Glutamatergic neuron (in vitro differentiated cells): Measurements from ENCODE around the gene ARHGAP22. TPM values are rescaled to one million over a fixed set of nuclear protein-coding genes. Genes with fewer than 3 reads are reported as not detected.
A peak's percentile ranks its signal among the peaks of the same experiment; 100 is the strongest.

Experiments
- DNase-seq: peaks from one replicate; pipeline ENCODE4 v3.0.0; 2022
- H3K27ac Mint-ChIP-seq: one replicate; pipeline ENCODE4 v1.8.0; 2020; ENCODE audit warnings: mild to moderate bottlenecking, mixed read lengths, inconsistent platforms; ENCODE audit not compliant: unreplicated experiment
- H3K27me3 Mint-ChIP-seq: one replicate; pipeline ENCODE4 v1.8.0; 2020; ENCODE audit warnings: mild to moderate bottlenecking, moderate library complexity, mixed read lengths, inconsistent platforms; ENCODE audit not compliant: unreplicated experiment
- H3K36me3 Mint-ChIP-seq: one replicate; pipeline ENCODE4 v1.8.0; 2020; ENCODE audit warnings: mild to moderate bottlenecking, mixed read lengths, inconsistent platforms; ENCODE audit not compliant: unreplicated experiment
- H3K4me1 Mint-ChIP-seq: one replicate; pipeline ENCODE4 v1.8.0; 2020; ENCODE audit warnings: mild to moderate bottlenecking, low read depth, mixed read lengths, inconsistent platforms; ENCODE audit not compliant: unreplicated experiment
- H3K4me3 Mint-ChIP-seq: one replicate; pipeline ENCODE4 v1.8.0; 2020; ENCODE audit warnings: mild to moderate bottlenecking, mixed read lengths, inconsistent platforms; ENCODE audit not compliant: unreplicated experiment
- H3K9me3 Mint-ChIP-seq: one replicate; pipeline ENCODE4 v1.8.0; 2020; ENCODE audit warnings: mild to moderate bottlenecking, moderate library complexity, mixed read lengths, inconsistent platforms; ENCODE audit not compliant: unreplicated experiment
- CTCF ChIP-seq: fragments of 200-600 bp; sonication (generic); IDR thresholded peaks from one replicate; pipeline ENCODE4 v1.5.0; 2021; ENCODE audit not compliant: partially characterized antibody, unreplicated experiment
- total RNA-seq: library from RNA; stranded (reverse); fragmentation: NEBNext Ultra II Directional; extraction: Animal tissue kit (Norgen Biotek cat#: 25700); gene quantifications from one replicate; pipeline ENCODE4 v1.2.1, GENCODE V29; 2021; ENCODE audit not compliant: unreplicated experiment

The ARHGAP22 gene
- total RNA-seq, 1 donor from 2014 or later = 10.0 TPM

GRCh38 chr10:48616436-48616835, 11.6 kb upstream of the ARHGAP22 start:
- no peak for TF ChIP-seq CTCF
- Mint-ChIP-seq H3K27ac (no peak overlapping the region), H3K4me3 (no peak overlapping the region), H3K9me3 (no peaks in the 10 kb centered on the region), H3K4me1 (no peaks in the 10 kb centered on the region), H3K27me3 (peaks cover 6% of the 10 kb centered on the region), H3K36me3 (peaks cover 28% of the 10 kb centered on the region)
- DNase-seq = no peak

GRCh38 chr10:48614481-48615390, 9.9 kb upstream of the ARHGAP22 start:
- Mint-ChIP-seq H3K27me3 (peaks cover 6% of the 10 kb centered on the region), H3K36me3 (peaks cover 28% of the 10 kb centered on the region), H3K4me3 (no peak overlapping the region), H3K9me3 (no peaks in the 10 kb centered on the region), H3K27ac (no peak overlapping the region), H3K4me1 (no peaks in the 10 kb centered on the region)
- no peak for DNase-seq
- TF ChIP-seq CTCF = peak; percentile 25

GRCh38 chr10:48613016-48613415, 8.1 kb upstream of the ARHGAP22 start:
- peaks cover 28% of the 10 kb centered on the region for H3K36me3 Mint-ChIP-seq
- no peak for TF ChIP-seq CTCF
- no peaks in the 10 kb centered on the region for H3K4me1 Mint-ChIP-seq
- no peak overlapping the region for H3K4me3 Mint-ChIP-seq
- H3K9me3 Mint-ChIP-seq = peaks cover 4% of the 10 kb centered on the region
- peaks cover 9% of the 10 kb centered on the region for H3K27me3 Mint-ChIP-seq
- H3K27ac Mint-ChIP-seq = no peak overlapping the region
- no peak for DNase-seq

GRCh38 chr10:48612236-48612943, 7.5 kb upstream of the ARHGAP22 start:
- no peak overlapping the region for H3K4me3 Mint-ChIP-seq
- peaks cover 10% of the 10 kb centered on the region for H3K27me3 Mint-ChIP-seq
- H3K4me1 Mint-ChIP-seq = no peaks in the 10 kb centered on the region
- TF ChIP-seq CTCF = no peak
- DNase-seq = no peak
- peaks cover 4% of the 10 kb centered on the region for H3K9me3 Mint-ChIP-seq
- peaks cover 28% of the 10 kb centered on the region for H3K36me3 Mint-ChIP-seq
- H3K27ac Mint-ChIP-seq = no peak overlapping the region

GRCh38 chr10:48611133-48611532, 6.3 kb upstream of the ARHGAP22 start:
- no peak for TF ChIP-seq CTCF
- Mint-ChIP-seq H3K36me3 (peaks cover 30% of the 10 kb centered on the region), H3K4me1 (no peaks in the 10 kb centered on the region), H3K9me3 (peaks cover 7% of the 10 kb centered on the region), H3K27ac (no peak overlapping the region), H3K4me3 (no peak overlapping the region), H3K27me3 (peaks cover 14% of the 10 kb centered on the region)
- DNase-seq = no peak
